ENCODE measurements around the gene ACOXL.

ACOXL gene

GRCh38 chr2:111145951-111146350, 413.6 kb downstream of the ACOXL start:
- DNase-seq = no peak

GRCh38 chr2:111148225-111148873, 416.0 kb downstream of the ACOXL start:
- DNase-seq = no peak

GRCh38 chr2:111148925-111149324, 416.6 kb downstream of the ACOXL start:
- no peak for DNase-seq

- DNase-seq = no peak
Observed at GRCh38 chr2:111149882-111150455, 417.6 kb downstream of the ACOXL start.

GRCh38 chr2:111154758-111155157, 422.4 kb downstream of the ACOXL start:
- no peak for DNase-seq

GRCh38 chr2:111155610-111156009, 423.2 kb downstream of the ACOXL start:
- no peak for DNase-seq

GRCh38 chr2:111156529-111156928, 424.2 kb downstream of the ACOXL start:
- DNase-seq = no peak

GRCh38 chr2:111157071-111157661, 424.8 kb downstream of the ACOXL start:
- no peak for DNase-seq

- no peak for DNase-seq
Observed at GRCh38 chr2:111157798-111158197, 425.4 kb downstream of the ACOXL start.

GRCh38 chr2:111159641-111160040, 427.3 kb downstream of the ACOXL start:
- no peak for DNase-seq

- DNase-seq = no peak
Observed at GRCh38 chr2:111160758-111161157, 428.4 kb downstream of the ACOXL start.

GRCh38 chr2:111161971-111162370, 429.6 kb downstream of the ACOXL start:
- no peak for DNase-seq

- DNase-seq = no peak
Observed at GRCh38 chr2:111162718-111163331, 430.5 kb downstream of the ACOXL start.

GRCh38 chr2:111164078-111164477, 431.7 kb downstream of the ACOXL start:
- no peak for DNase-seq

- DNase-seq = no peak
Observed at GRCh38 chr2:111165084-111165483, 432.7 kb downstream of the ACOXL start.

GRCh38 chr2:111166115-111166514, 433.7 kb downstream of the ACOXL start:
- no peak for DNase-seq

- no peak for DNase-seq
Observed at GRCh38 chr2:111167076-111167862, 434.9 kb downstream of the ACOXL start.

- DNase-seq = no peak
Observed at GRCh38 chr2:111167863-111168162, 435.4 kb downstream of the ACOXL start.
